ENCODE measurements around the gene RELN.

RELN gene

GRCh38 chr7:103711413-103711812 lies 278.0 kb downstream of the RELN start:
- DNase-seq: no peak

- DNase-seq: no peak
Measured at GRCh38 chr7:103710247-103710646, 279.2 kb downstream of the RELN start.

- no peak for DNase-seq
Measured at GRCh38 chr7:103706805-103707204, 282.7 kb downstream of the RELN start.

GRCh38 chr7:103705542-103705941 lies 283.9 kb downstream of the RELN start:
- no peak for DNase-seq

- DNase-seq: no peak
Measured at GRCh38 chr7:103704701-103705100, 284.8 kb downstream of the RELN start.

GRCh38 chr7:103702982-103703381 lies 286.5 kb downstream of the RELN start:
- no peak for DNase-seq

GRCh38 chr7:103702454-103702853 lies 287.0 kb downstream of the RELN start:
- no peak for DNase-seq

GRCh38 chr7:103699032-103699431 lies 290.4 kb downstream of the RELN start:
- no peak for DNase-seq

- DNase-seq: no peak
Measured at GRCh38 chr7:103698064-103698463, 291.4 kb downstream of the RELN start.

- no peak for DNase-seq
Measured at GRCh38 chr7:103695521-103695920, 293.9 kb downstream of the RELN start.

GRCh38 chr7:103694304-103694703 lies 295.2 kb downstream of the RELN start:
- no peak for DNase-seq

- DNase-seq: no peak
Measured at GRCh38 chr7:103691291-103691690, 298.2 kb downstream of the RELN start.

- DNase-seq: no peak
Measured at GRCh38 chr7:103690242-103690974, 299.1 kb downstream of the RELN start.

GRCh38 chr7:103689255-103689654 lies 300.2 kb downstream of the RELN start:
- DNase-seq: no peak

GRCh38 chr7:103687951-103688350 lies 301.5 kb downstream of the RELN start:
- DNase-seq: no peak

GRCh38 chr7:103687272-103687671 lies 302.2 kb downstream of the RELN start:
- no peak for DNase-seq

GRCh38 chr7:103686763-103687162 lies 302.7 kb downstream of the RELN start:
- DNase-seq: no peak

GRCh38 chr7:103686064-103686463 lies 303.4 kb downstream of the RELN start:
- DNase-seq: no peak

- no peak for DNase-seq
Measured at GRCh38 chr7:103685646-103686045, 303.8 kb downstream of the RELN start.

GRCh38 chr7:103683348-103683747 lies 306.1 kb downstream of the RELN start:
- DNase-seq: no peak

- DNase-seq: no peak
Measured at GRCh38 chr7:103680161-103681144, 309.0 kb downstream of the RELN start.

- DNase-seq: no peak
Measured at GRCh38 chr7:103679151-103680132, 310.0 kb downstream of the RELN start.

Data from NCI-H1436 (cell line).